SK-N-SH (cell line): ENCODE results near the gene ACO1.

ENCODE experiments used
- CTCF ChIP-seq: fragments of 200-600 bp; sonication (generic); IDR thresholded peaks from 2 replicates; pipeline ENCODE4 v1.6.1; 2017; ENCODE audit warnings: antibody characterized with exemption, mild to moderate bottlenecking, moderate library complexity
- GABPA ChIP-seq: IDR thresholded peaks from 2 replicates; pipeline ENCODE4 v1.4.0; 2012; ENCODE audit warnings: low read depth, mild to moderate bottlenecking
- NRF1 ChIP-seq: IDR thresholded peaks from 2 replicates; pipeline ENCODE4 v1.6.1; 2012; ENCODE audit warnings: low read depth, mild to moderate bottlenecking, low read length
- REST ChIP-seq: IDR thresholded peaks from 2 replicates; pipeline ENCODE4 v1.6.1; 2012; ENCODE audit warnings: mild to moderate bottlenecking, low read depth, low read length, moderate library complexity
- SMC3 ChIP-seq: IDR thresholded peaks from 2 replicates; pipeline ENCODE4 v1.6.1; 2012; ENCODE audit warnings: low read depth, low read length, improper control_type of control experiment

GRCh38 chr9:32490601-32491000, 106.2 kb downstream of the ACO1 start:
- no peak for TF ChIP-seq CTCF
- no peak for TF ChIP-seq NRF1
- TF ChIP-seq GABPA = no peak
- no peak for TF ChIP-seq REST
- no peak for TF ChIP-seq SMC3
